GF-D8 (cell line): Measurements from ENCODE around the gene GDPD5.

Source experiments
- DNase-seq: peaks from one replicate; lab custom pipeline; 2025; lab: John Stamatoyannopoulos, UW

The GDPD5 gene

GRCh38 chr11:75536786-75537641, 11.3 kb upstream of the GDPD5 start:
- DNase-seq = peak; percentile 16

GRCh38 chr11:75535071-75535470, 9.3 kb upstream of the GDPD5 start:
- no peak for DNase-seq

GRCh38 chr11:75534259-75535069, 8.7 kb upstream of the GDPD5 start:
- no peak for DNase-seq

GRCh38 chr11:75533896-75534258, 8.1 kb upstream of the GDPD5 start:
- DNase-seq = no peak

- DNase-seq = no peak
These were observed 6.7 kb upstream of the GDPD5 start for GRCh38 chr11:75532200-75533048.

GRCh38 chr11:75531325-75531724, 5.6 kb upstream of the GDPD5 start:
- DNase-seq = no peak

- DNase-seq = no peak
These were observed 4.8 kb upstream of the GDPD5 start for GRCh38 chr11:75530577-75530976.

GRCh38 chr11:75527938-75528735, 2.4 kb upstream of the GDPD5 start:
- no peak for DNase-seq

- no peak for DNase-seq
These were observed 1.4 kb upstream of the GDPD5 start for GRCh38 chr11:75527130-75527529.

- no peak for DNase-seq
These were observed 426 bp upstream of the GDPD5 start for GRCh38 chr11:75526192-75526541.

- DNase-seq = no peak
These were observed 892 bp downstream of the GDPD5 start for GRCh38 chr11:75524665-75525432.

GRCh38 chr11:75523811-75524664, 1.7 kb downstream of the GDPD5 start:
- no peak for DNase-seq

GRCh38 chr11:75523189-75523588, 2.6 kb downstream of the GDPD5 start:
- DNase-seq = no peak

GRCh38 chr11:75522286-75523044, 3.3 kb downstream of the GDPD5 start:
- no peak for DNase-seq

GRCh38 chr11:75520688-75521087, 5.1 kb downstream of the GDPD5 start:
- no peak for DNase-seq

GRCh38 chr11:75518771-75519653, 6.7 kb downstream of the GDPD5 start:
- DNase-seq = no peak

GRCh38 chr11:75518204-75518549, 7.6 kb downstream of the GDPD5 start:
- no peak for DNase-seq

GRCh38 chr11:75516886-75517285, 8.9 kb downstream of the GDPD5 start:
- no peak for DNase-seq
